ENCODE results near the gene SLC35B2. TPM values are rescaled to one million over a fixed set of nuclear protein-coding genes. Genes with fewer than 3 reads are reported as not detected.

Gene SLC35B2
- total and polyA plus RNA-seq, 9 of the 15 experiments (the other 6 are each of a cell fraction or from before 2014, with no cell fraction given): 14.5 to 59.1 (median 47.1) TPM

DNA sequence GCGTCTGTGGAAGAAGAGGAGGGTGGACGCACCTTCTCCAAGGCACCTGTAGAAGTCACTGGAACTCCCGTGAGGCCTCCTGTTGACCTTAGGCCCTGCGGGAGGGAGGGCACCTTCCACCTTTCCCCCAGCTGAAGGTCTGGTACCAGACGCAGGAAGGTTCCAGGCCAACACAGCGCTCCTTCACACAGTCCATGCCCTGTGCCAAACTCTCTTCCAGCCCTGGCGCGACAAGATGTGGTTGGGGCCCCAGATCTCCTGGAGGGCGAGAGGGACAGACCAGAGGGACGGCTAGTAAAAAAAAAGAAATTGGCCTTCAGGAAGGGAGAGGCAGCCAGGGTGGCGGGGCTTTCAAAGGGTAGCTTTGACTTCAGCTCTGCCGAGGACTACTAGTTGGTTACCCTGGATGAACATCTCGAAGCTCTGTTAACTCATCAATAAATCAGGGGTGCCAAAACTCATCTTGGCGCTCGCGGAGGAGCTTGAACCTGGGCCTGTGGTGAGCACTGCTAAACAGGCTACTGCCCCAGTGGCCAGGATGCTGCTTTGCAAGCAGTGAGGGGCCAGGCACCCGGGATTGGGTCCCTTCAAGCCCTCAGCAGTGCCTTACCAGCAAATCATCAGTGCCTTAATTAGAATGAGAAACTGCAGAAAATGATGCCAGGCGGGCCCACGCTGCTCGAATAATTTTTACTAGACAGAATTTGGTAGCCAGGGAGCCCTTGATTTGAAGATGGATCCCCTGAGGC is 40.9 kb upstream of the SLC35B2 start (continued):
- TF ChIP-seq, protein P1, sequence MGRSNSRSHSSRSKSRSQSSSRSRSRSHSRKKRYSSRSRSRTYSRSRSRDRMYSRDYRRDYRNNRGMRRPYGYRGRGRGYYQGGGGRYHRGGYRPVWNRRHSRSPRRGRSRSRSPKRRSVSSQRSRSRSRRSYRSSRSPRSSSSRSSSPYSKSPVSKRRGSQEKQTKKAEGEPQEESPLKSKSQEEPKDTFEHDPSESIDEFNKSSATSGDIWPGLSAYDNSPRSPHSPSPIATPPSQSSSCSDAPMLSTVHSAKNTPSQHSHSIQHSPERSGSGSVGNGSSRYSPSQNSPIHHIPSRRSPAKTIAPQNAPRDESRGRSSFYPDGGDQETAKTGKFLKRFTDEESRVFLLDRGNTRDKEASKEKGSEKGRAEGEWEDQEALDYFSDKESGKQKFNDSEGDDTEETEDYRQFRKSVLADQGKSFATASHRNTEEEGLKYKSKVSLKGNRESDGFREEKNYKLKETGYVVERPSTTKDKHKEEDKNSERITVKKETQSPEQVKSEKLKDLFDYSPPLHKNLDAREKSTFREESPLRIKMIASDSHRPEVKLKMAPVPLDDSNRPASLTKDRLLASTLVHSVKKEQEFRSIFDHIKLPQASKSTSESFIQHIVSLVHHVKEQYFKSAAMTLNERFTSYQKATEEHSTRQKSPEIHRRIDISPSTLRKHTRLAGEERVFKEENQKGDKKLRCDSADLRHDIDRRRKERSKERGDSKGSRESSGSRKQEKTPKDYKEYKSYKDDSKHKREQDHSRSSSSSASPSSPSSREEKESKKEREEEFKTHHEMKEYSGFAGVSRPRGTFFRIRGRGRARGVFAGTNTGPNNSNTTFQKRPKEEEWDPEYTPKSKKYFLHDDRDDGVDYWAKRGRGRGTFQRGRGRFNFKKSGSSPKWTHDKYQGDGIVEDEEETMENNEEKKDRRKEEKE (IDR thresholded peaks at IDR 0.05; ENCODE audit: borderline replicate concordance in 1 of 2, control insufficient read depth in 1 of 2, low read depth in 2 of 2, low read length in 1 of 2): no peak
- TF ChIP-seq, protein P2, sequence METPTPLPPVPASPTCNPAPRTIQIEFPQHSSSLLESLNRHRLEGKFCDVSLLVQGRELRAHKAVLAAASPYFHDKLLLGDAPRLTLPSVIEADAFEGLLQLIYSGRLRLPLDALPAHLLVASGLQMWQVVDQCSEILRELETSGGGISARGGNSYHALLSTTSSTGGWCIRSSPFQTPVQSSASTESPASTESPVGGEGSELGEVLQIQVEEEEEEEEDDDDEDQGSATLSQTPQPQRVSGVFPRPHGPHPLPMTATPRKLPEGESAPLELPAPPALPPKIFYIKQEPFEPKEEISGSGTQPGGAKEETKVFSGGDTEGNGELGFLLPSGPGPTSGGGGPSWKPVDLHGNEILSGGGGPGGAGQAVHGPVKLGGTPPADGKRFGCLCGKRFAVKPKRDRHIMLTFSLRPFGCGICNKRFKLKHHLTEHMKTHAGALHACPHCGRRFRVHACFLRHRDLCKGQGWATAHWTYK (CRISPR knock-in tag; IDR thresholded peaks at IDR 0.05): no peak
- TF ChIP-seq HLTF (IDR thresholded peaks at IDR 0.05): no peak
- TF ChIP-seq NCOA2 (IDR thresholded peaks at IDR 0.05; ENCODE audit: partially characterized antibody in 2 of 2): no peak
- no peak for TF ChIP-seq ZNF444 (CRISPR knock-in tag; IDR thresholded peaks at IDR 0.05)
- no peak for TF ChIP-seq STAT5B (CRISPR knock-in tag; IDR thresholded peaks at IDR 0.05)
- TF ChIP-seq ZNF408 (CRISPR knock-in tag; IDR thresholded peaks at IDR 0.05; ENCODE audit: low read depth): no peak
- no peak for TF ChIP-seq ZEB2 (IDR thresholded peaks at IDR 0.05)
- TF ChIP-seq, protein P3, sequence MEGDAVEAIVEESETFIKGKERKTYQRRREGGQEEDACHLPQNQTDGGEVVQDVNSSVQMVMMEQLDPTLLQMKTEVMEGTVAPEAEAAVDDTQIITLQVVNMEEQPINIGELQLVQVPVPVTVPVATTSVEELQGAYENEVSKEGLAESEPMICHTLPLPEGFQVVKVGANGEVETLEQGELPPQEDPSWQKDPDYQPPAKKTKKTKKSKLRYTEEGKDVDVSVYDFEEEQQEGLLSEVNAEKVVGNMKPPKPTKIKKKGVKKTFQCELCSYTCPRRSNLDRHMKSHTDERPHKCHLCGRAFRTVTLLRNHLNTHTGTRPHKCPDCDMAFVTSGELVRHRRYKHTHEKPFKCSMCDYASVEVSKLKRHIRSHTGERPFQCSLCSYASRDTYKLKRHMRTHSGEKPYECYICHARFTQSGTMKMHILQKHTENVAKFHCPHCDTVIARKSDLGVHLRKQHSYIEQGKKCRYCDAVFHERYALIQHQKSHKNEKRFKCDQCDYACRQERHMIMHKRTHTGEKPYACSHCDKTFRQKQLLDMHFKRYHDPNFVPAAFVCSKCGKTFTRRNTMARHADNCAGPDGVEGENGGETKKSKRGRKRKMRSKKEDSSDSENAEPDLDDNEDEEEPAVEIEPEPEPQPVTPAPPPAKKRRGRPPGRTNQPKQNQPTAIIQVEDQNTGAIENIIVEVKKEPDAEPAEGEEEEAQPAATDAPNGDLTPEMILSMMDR (IDR thresholded peaks at IDR 0.05 in 2 of 3, conservative IDR thresholded peaks at IDR 0.05 in 1 of 3; ENCODE audit: insufficient read depth in 2 of 3, low read depth in 1 of 3, low read length in 3 of 3): 0 out of 6 replicates have a peak, but pooled peaks of 1 of the 3 experiments have one; percentile 1
- no peak for TF ChIP-seq RBM14 (IDR thresholded peaks at IDR 0.05; ENCODE audit: borderline replicate concordance, insufficient read depth, low read depth, low read length)
- peak; percentile 20 for TF ChIP-seq POLR2B (IDR thresholded peaks at IDR 0.05; ENCODE audit: low read depth, partially characterized antibody)
- TF ChIP-seq POLR2A (conservative IDR thresholded peaks at IDR 0.05): peak; percentile 41
- no peak for TF ChIP-seq ARHGAP35 (IDR thresholded peaks at IDR 0.05; ENCODE audit: partially characterized antibody)
- TF ChIP-seq SMARCE1 (IDR thresholded peaks at IDR 0.05): no peak
- TF ChIP-seq DIDO1 (tag; IDR thresholded peaks at IDR 0.05; ENCODE audit: low read depth): no peak
- no peak for TF ChIP-seq SIN3B (IDR thresholded peaks at IDR 0.05; ENCODE audit: low read depth)
- TF ChIP-seq, protein P4, sequence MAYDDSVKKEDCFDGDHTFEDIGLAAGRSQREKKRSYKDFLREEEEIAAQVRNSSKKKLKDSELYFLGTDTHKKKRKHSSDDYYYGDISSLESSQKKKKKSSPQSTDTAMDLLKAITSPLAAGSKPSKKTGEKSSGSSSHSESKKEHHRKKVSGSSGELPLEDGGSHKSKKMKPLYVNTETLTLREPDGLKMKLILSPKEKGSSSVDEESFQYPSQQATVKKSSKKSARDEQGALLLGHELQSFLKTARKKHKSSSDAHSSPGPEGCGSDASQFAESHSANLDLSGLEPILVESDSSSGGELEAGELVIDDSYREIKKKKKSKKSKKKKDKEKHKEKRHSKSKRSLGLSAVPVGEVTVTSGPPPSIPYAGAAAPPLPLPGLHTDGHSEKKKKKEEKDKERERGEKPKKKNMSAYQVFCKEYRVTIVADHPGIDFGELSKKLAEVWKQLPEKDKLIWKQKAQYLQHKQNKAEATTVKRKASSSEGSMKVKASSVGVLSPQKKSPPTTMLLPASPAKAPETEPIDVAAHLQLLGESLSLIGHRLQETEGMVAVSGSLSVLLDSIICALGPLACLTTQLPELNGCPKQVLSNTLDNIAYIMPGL (CRISPR knock-in tag; IDR thresholded peaks at IDR 0.05): no peak
- no peak for TF ChIP-seq NBN (IDR thresholded peaks at IDR 0.05; ENCODE audit: low read depth)
- TF ChIP-seq CHCHD3 (CRISPR knock-in tag; IDR thresholded peaks at IDR 0.05): no peak

Measured in K562 (cell line).